Measurements from ENCODE around the gene GPR83.

GRCh38 chr11:94376841-94377240, 24.4 kb downstream of the GPR83 start:
- no peak for TF ChIP-seq SMC3 (IDR thresholded peaks at IDR 0.05; ENCODE audit: low read depth, low read length)
- no peak for TF ChIP-seq CTCF (conservative IDR thresholded peaks at IDR 0.05; ENCODE audit: low read depth, low read length)
- TF ChIP-seq RAD21 (IDR thresholded peaks at IDR 0.05; ENCODE audit: low read length), result no peak
- no peak for TF ChIP-seq USF2 (IDR thresholded peaks at IDR 0.05; ENCODE audit: low read depth, low read length)
- no peak for TF ChIP-seq CEBPB (IDR thresholded peaks at IDR 0.05; ENCODE audit: low read depth, low read length)
- no peak for TF ChIP-seq POLR2A (IDR thresholded peaks at IDR 0.05; ENCODE audit: low read depth, low read length)
- no peak for TF ChIP-seq FOS (IDR thresholded peaks at IDR 0.05; ENCODE audit: low read depth, low read length)
- no peak for TF ChIP-seq MAFK (IDR thresholded peaks at IDR 0.05; ENCODE audit: low read depth, low read length)
- TF ChIP-seq BHLHE40 (IDR thresholded peaks at IDR 0.05; ENCODE audit: low read depth, low read length), result no peak
- no peak for TF ChIP-seq CHD1 (IDR thresholded peaks at IDR 0.05; ENCODE audit: low read depth, low read length)

Measured in IMR-90 (cell line).